Measurements from ENCODE around the gene TRIM74. TPM values are rescaled to one million over a fixed set of nuclear protein-coding genes. Genes with fewer than 3 reads are reported as not detected.
"Not testable (repeated sequence)": the region's sequence is repeated elsewhere in the genome, so short reads cannot be mapped to it uniquely, and the experiment has no call there.

The TRIM74 gene
- total and polyA plus RNA-seq, 2 of the 8 experiments (the other 6 are each of a cell fraction or from before 2014, with no cell fraction given): 0.52 TPM; not detected in 1

- H3K23me2 ChIP-seq (ENCODE audit: low read depth, low read length); H3K4me1 ChIP-seq (replicated peaks in 1 of 4; ENCODE audit: control insufficient read depth in 3 of 4, insufficient read depth in 4 of 4, low read length in 3 of 4); H4K20me1 ChIP-seq (replicated peaks in 1 of 2; ENCODE audit: control insufficient read depth in 1 of 2, insufficient read depth in 2 of 2, low read length in 2 of 2); H2AK5ac ChIP-seq (ENCODE audit: low read depth, low read length); H3K18ac ChIP-seq (ENCODE audit: extremely low read depth, low read length); H3K9me3 ChIP-seq (ENCODE audit: insufficient read depth in 2 of 2, low read depth in 1 of 2, low read length in 1 of 2); H2BK12ac ChIP-seq (ENCODE audit: low read depth, low read length); H2BK120ac ChIP-seq (replicated peaks; ENCODE audit: low read depth, low read length); H3K4me2 ChIP-seq (ENCODE audit: insufficient read depth in 1 of 2, low read depth in 2 of 2, low read length in 2 of 2); H3K14ac ChIP-seq (ENCODE audit: insufficient read length); H3K79me1 ChIP-seq (ENCODE audit: low read depth, low read length); H3K9ac ChIP-seq (replicated peaks in 1 of 4; ENCODE audit: extremely low read depth in 1 of 4, low read depth in 3 of 4, low read length in 3 of 4); H3K4me3 ChIP-seq (ENCODE audit: extremely low read depth in 1 of 4, insufficient read depth in 2 of 4, low read depth in 3 of 4, low read length in 4 of 4); FAIRE-seq; H4K91ac ChIP-seq (replicated peaks; ENCODE audit: insufficient read length, low read length); H2BK15ac ChIP-seq (ENCODE audit: low read length); H3K4ac ChIP-seq (replicated peaks; ENCODE audit: insufficient read length, low read depth, low read length); H4K8ac ChIP-seq (ENCODE audit: extremely low read depth, insufficient read depth, low read length); H4K5ac ChIP-seq (ENCODE audit: insufficient read length, low read depth, low read length); H2AFZ ChIP-seq (ENCODE audit: low read length); H3K23ac ChIP-seq (ENCODE audit: insufficient read length); H3K36me3 ChIP-seq (ENCODE audit: control insufficient read depth in 2 of 4, insufficient read depth in 4 of 4, low read length in 3 of 4); H2BK5ac ChIP-seq (ENCODE audit: low read depth, low read length); H2BK20ac ChIP-seq (ENCODE audit: low read length); H3K27me3 ChIP-seq (replicated peaks in 1 of 4; ENCODE audit: control insufficient read depth in 3 of 4, extremely low read depth in 1 of 4, insufficient read depth in 3 of 4, low read length in 3 of 4); H3K56ac ChIP-seq (replicated peaks; ENCODE audit: insufficient read length, low read depth, low read length): not testable (repeated sequence)
- H3K27ac ChIP-seq (ENCODE audit: low read depth, low read length): 0 out of 2 replicates have a peak overlapping the region, but pooled peaks have one; percentile 1
- H3K79me2 ChIP-seq (ENCODE audit: control insufficient read depth in 1 of 2, insufficient read depth in 2 of 2, low read length in 2 of 2): peaks cover 0 to 18% of the 10 kb centered on the region in 2 experiments; a peak in 2 of 4 replicates
- WGBS, 2 experiments (ENCODE audit: extremely low coverage in 1 of 2, insufficient coverage in 1 of 2, insufficient read length in 1 of 2, insufficient replicate concordance in 2 of 2, low coverage in 1 of 2, low lambda C conversion rate in 2 of 2, missing lambda C conversion rate in 1 of 2): 76% methylated on average over 9 of the region's 9 CpGs; no CpG with 5 or more reads in 1 of the 2 experiments
- TF ChIP-seq RAD21 (IDR thresholded peaks at IDR 0.05 in 1 of 2, conservative IDR thresholded peaks at IDR 0.05 in 1 of 2; ENCODE audit: low read depth in 2 of 2, low read length in 2 of 2) (peak; percentile 64 to 67), CTCF (IDR thresholded peaks at IDR 0.05; ENCODE audit: control extremely low read depth in 1 of 3, insufficient read depth in 1 of 3, low read depth in 1 of 3, low read length in 3 of 3) (peak in 2 of 3 experiments; percentile 39 to 61; a peak in 3 of 4 replicates)
- CTCF ChIA-PET (ENCODE audit: partially characterized antibody): interaction anchor here (0.6 to 2.0 kb wide), 14 partner anchors 8 to 165 kb away, joined by 3 to 14 read pairs (median 4); no protein-coding TSS in a partner anchor
- peak in 1 of 2 experiments; percentile 70 for DNase-seq (ENCODE audit: low read depth in 1 of 2, low spot score in 2 of 2)
- POLR2A ChIA-PET (ENCODE audit: partially characterized antibody): interaction anchor here (0.6 to 0.8 kb wide), 2 partner anchors 15 to 36 kb away, joined by 3 to 5 read pairs; no protein-coding TSS in a partner anchor
These were observed 54.3 kb downstream of the TRIM74 start for GRCh38 chr7:72914756-72915525.
